ELR (cell line): ENCODE measurements around the gene CDYL2.
"Not testable (repeated sequence)": the region's sequence is repeated elsewhere in the genome, so short reads cannot be mapped to it uniquely, and the experiment has no call there.

Experiments
- DNase-seq: peaks from one replicate; pipeline ENCODE4 v3.0.0-alpha.2; 2015; ENCODE audit warnings: low read depth

CDYL2 gene

GRCh38 chr16:80669673-80670072 lies 134.7 kb downstream of the CDYL2 start:
- DNase-seq = no peak

DNA sequence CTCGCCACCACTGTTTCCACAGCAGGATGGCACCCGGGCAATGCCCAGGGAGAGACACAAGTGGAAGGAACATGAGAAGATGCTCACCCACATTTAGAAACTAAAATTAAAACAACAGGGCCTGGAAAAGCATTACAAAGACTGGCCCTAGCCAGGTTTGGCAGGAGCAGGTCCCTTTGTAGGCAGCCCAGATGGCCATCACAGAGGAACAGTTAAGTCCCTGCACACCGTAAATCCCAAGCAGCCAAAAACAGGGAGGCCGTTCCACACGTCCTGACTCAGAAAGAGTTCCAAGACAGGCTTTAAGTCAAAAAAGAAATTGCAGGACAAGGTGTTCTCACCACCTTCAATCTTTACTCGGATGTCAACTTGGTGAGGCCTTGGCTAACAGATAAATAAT lies 136.5 kb downstream of the CDYL2 start:
- no peak for DNase-seq

DNA sequence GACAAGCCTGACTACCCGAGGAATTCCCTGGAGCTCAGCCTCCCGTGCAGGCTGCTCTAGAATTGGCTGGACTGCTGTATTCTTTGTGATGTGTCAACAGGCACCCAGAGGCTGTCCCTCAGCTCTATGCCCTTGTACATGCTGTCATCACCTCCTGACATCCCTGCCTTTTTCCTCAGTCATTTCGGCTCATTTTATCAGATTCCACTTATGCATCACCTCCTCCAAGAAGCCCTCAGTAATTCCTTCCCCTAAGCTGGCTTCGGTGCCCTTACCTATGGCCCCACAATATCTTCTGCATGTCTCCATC lies 137.2 kb downstream of the CDYL2 start:
- DNase-seq = no peak

DNA sequence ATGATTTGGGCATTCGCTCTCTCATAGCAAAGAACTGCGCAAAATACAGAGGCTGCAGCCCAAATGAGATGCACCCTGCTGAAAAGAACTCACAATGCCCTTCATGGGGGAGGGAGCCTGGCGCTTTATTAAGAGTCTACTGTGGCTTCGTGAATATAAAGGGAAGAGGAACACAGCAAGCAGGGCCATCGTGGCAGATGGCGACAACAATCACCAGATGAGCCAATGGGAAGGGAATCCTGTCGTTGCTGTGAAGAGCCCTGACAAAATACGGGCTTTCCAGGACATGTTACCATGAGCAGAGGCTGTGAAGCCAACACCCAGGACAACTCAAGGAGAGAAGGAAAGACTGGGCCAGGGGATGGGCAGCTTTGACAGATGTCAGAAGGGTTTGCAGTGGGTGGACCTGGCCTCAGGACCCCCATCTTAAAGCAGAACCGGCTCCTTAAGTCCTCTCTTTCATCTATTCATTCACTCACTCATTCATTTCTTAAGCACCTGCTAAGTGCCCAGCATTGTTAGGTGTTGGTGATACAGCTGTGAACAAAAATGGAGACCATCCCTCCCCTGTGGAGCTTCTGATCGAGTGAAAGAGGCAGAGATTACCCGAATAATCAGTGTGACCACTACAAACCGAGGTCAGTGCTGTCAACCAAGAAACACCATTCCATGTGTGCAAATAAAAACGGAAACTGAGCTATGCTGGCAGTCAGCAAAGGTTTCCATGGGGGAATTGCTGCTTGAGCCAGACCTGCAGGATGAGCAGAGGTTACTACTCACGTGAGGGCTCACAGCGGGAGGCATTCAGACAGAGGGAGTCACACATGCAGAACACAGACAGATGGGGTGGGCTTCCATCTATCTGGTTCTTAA lies 137.8 kb downstream of the CDYL2 start:
- no peak for DNase-seq

DNA sequence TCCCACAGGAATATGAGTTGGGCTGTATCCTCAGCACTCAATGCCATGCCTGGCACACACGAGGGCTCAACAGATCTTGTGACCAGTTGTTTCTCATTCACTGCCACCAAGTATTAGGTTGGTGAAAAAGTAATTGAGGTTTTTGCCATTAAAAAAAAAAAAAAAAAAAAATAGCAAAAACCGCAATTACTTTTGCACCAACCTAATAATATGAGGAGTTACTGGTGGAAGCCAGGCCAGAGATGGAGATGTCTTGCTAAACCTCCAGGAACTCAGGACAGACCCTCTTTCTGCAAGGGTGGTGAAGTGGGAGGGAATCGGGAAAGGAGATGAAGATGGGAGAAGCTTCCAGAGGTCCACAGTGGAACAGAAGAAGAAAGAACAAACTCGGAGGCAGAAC lies 139.0 kb downstream of the CDYL2 start:
- no peak for DNase-seq

DNA sequence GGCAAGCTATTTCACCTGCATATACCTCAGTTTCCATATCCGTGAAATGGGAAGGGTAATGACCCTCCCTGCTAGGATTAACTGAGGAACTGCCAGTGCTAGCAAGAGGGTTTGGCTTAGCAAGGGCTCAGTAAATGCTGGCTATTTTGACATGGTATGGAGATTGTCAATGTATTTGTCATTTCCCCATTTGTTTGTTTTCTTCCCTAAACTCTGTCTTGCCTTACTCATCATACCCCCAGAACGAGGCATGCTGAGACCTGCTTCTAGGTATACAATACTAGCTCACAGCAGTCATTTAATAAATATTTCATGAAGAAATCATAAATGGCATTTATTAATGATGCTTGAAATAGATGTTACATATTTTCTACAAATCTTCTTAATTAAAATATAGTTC lies 139.6 kb downstream of the CDYL2 start:
- no peak for DNase-seq

GRCh38 chr16:80664226-80664625 lies 140.2 kb downstream of the CDYL2 start:
- no peak for DNase-seq

GRCh38 chr16:80663078-80663477 lies 141.3 kb downstream of the CDYL2 start:
- DNase-seq = no peak

DNA sequence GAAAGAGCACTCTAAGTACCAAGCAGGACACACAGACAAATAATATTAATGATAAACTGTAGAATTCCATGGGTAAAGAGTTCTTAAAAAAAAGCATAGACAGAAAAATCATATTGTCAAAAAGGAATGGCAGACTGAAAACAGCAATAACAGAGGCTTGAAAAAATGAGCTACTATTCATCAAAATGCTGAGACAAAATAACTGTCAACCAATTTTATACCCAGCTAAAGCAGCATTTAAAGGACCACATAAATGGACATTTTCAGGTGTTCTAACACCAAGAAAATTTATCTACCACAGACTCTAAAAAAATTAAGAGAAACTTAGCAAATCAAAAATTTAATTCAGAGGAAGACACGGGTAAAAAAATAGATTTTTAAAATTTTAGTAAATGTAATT lies 144.5 kb downstream of the CDYL2 start:
- no peak for DNase-seq

GRCh38 chr16:80656711-80657150 lies 147.7 kb downstream of the CDYL2 start:
- no peak for DNase-seq

GRCh38 chr16:80656161-80656560 lies 148.2 kb downstream of the CDYL2 start:
- DNase-seq = no peak

DNA sequence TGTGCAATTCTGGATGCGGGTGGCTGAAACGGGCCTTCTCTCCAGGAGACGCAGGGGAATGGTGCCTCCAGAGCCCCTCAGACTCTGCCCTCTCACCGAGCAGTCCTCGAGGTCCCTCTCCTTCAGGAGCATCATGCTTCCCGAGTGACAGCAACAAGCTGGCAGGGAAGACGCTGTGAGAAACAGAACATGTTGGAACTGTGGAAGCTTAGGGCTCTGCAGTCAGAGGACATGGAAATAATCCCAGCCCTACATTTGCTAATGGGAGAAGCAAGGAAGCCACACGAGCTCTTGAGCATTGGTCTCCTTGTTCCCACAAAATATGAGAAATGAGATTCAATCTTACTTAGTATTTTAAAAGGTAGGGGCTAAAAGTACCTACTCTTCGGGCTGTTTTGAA lies 148.6 kb downstream of the CDYL2 start:
- no peak for DNase-seq

- no peak for DNase-seq
These were observed 150.1 kb downstream of the CDYL2 start for GRCh38 chr16:80654094-80654862.

GRCh38 chr16:80652441-80652840 lies 152.0 kb downstream of the CDYL2 start:
- DNase-seq = no peak

- not testable (repeated sequence) for DNase-seq
These were observed 154.1 kb downstream of the CDYL2 start for GRCh38 chr16:80650281-80650680.

DNA sequence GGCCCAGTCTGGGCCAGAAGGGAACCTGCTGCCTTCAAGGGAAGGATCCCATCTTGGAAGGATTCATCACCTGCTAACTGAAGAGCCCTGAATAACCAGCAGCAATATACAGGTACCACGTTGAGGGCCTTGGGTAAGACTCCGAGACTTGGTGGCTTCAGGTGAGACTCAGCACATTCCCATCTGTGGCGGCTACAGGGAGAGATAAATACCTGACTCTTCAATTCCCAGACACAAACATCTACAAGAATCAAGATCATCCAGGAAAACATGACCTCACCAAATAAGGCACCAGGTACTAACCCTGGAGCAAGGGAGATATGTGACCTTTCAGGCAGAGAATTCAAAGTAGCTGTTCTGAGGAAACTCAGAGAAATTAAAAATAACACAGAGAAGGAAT lies 164.1 kb downstream of the CDYL2 start:
- no peak for DNase-seq

- DNase-seq = no peak
These were observed 164.8 kb downstream of the CDYL2 start for GRCh38 chr16:80639636-80640035.

DNA sequence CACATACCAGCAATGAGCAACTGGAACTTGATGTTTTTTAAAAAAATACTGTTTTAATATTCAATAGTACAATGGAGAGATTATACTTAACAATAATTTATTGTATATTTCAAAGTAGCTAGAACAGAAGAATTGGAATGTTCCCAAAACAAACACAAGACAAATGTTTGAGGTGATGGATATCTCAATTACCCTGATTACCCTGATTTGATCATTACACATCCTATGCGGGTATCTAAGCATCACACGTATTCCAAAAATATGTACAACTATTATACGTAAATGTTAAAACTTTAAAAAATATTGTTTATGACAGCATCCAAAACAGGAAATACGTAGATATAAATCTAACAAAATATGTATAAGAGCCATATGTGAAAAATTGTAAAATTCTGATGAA lies 166.8 kb downstream of the CDYL2 start:
- no peak for DNase-seq

GRCh38 chr16:80631581-80631980 lies 172.8 kb downstream of the CDYL2 start:
- peak; percentile 47 for DNase-seq

GRCh38 chr16:80628254-80628653 lies 176.1 kb downstream of the CDYL2 start:
- DNase-seq = no peak

- DNase-seq = no peak
These were observed 177.3 kb downstream of the CDYL2 start for GRCh38 chr16:80627108-80627507.

GRCh38 chr16:80623376-80623775 lies 181.0 kb downstream of the CDYL2 start:
- DNase-seq = no peak

DNA sequence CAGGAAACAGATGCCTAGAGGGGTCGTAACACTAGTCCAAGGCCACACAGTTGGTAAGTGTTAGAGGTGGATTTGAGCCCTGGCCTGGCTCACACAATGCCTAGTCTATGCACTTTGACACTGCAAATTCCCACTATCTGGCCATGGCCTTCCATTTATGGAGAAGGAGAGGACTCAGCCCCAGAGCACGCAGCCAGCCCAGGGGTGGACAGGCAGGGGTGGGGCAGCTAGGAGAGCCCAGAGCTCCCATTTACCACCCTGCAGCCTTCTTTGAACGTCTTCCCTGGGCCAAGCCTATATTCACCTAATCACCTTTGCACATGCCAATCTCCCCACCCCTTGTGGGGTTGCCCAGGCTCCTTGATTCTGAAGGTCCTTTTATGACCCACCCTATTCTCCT lies 182.4 kb downstream of the CDYL2 start:
- no peak for DNase-seq
